DOHH2 (cell line): ENCODE results near the gene TANGO2.

Experiments
- H3F3A ChIP-seq: fragments of 200-600 bp; sonication (generic), shearing (Covaris generic); 2 replicates; pipeline ENCODE4 v1.6.0; 2016; ENCODE audit warnings: antibody characterized with exemption, mild to moderate bottlenecking; ENCODE audit not compliant: control insufficient read depth, insufficient read depth
- H3K27ac ChIP-seq: fragments of 200-600 bp; sonication (generic); 2 replicates; pipeline ENCODE4 v1.5.1; 2014; ENCODE audit warnings: low read depth, mild to moderate bottlenecking, low read length, moderate library complexity
- H3K27me3 ChIP-seq: fragments of 200-600 bp; sonication (generic); 2 replicates; pipeline ENCODE4 v1.6.1; 2014; ENCODE audit warnings: mild to moderate bottlenecking, low read length, mixed read lengths; ENCODE audit not compliant: control insufficient read depth
- H3K36me3 ChIP-seq: fragments of 200-600 bp; sonication (generic); 2 replicates; pipeline ENCODE4 v1.6.1; 2014; ENCODE audit warnings: mild to moderate bottlenecking, low read length, moderate library complexity, mixed read lengths; ENCODE audit not compliant: control insufficient read depth
- H3K4me1 ChIP-seq: fragments of 200-600 bp; sonication (generic); 2 replicates; pipeline ENCODE4 v1.6.1; 2014; ENCODE audit warnings: mild to moderate bottlenecking, low read length, mixed read lengths; ENCODE audit not compliant: control insufficient read depth
- H3K4me2 ChIP-seq: fragments of 200-600 bp; sonication (generic); 2 replicates; pipeline ENCODE4 v1.6.0; 2014; ENCODE audit warnings: mild to moderate bottlenecking, low read length, moderate library complexity
- H3K4me3 ChIP-seq: fragments of 200-600 bp; sonication (generic); 2 replicates; pipeline ENCODE4 v1.5.1; 2014; ENCODE audit warnings: mild to moderate bottlenecking, low read length, mixed read lengths
- H3K79me2 ChIP-seq: fragments of 200-600 bp; sonication (generic); 2 replicates; pipeline ENCODE4 v1.6.1; 2014; ENCODE audit warnings: mild to moderate bottlenecking, low read length, mixed read lengths; ENCODE audit not compliant: control insufficient read depth
- H3K9me2 ChIP-seq: fragments of 200-600 bp; sonication (generic); replicated peaks from 2 replicates; pipeline ENCODE4 v1.6.1; 2014; ENCODE audit warnings: mild to moderate bottlenecking, low read length, mixed read lengths; ENCODE audit not compliant: control insufficient read depth
- H3K9me3 ChIP-seq: fragments of 200-600 bp; sonication (generic); 2 replicates; pipeline ENCODE4 v1.6.1; 2014; ENCODE audit warnings: antibody characterized with exemption, low read length, mixed read lengths; ENCODE audit not compliant: control insufficient read depth, insufficient read depth
- H4K20me1 ChIP-seq: fragments of 200-600 bp; sonication (generic); 2 replicates; pipeline ENCODE4 v1.6.0; 2014; ENCODE audit warnings: low read depth, mild to moderate bottlenecking, antibody characterized with exemption, low read length, moderate library complexity; ENCODE audit not compliant: control insufficient read depth, insufficient read depth
- CTCF ChIP-seq: fragments of 200-600 bp; sonication (generic); IDR thresholded peaks from one replicate; pipeline ENCODE4 v1.5.1; 2014; ENCODE audit warnings: antibody characterized with exemption, mild to moderate bottlenecking, low read depth, low read length; ENCODE audit not compliant: poor library complexity, severe bottlenecking
- EZH2phosphoT487 ChIP-seq: fragments of 200-600 bp; sonication (generic); IDR thresholded peaks from 2 replicates; pipeline ENCODE4 v1.6.1; 2017; ENCODE audit warnings: borderline replicate concordance, mild to moderate bottlenecking, antibody characterized with exemption, low read length, moderate library complexity, mixed read lengths

The TANGO2 gene

GRCh38 chr22:20086763-20087162 lies 65.9 kb downstream of the TANGO2 start:
- Histone ChIP-seq H4K20me1 (peaks cover 21% of the 10 kb centered on the region; the same call in 1 of the 2 replicates), H3K36me3 (peaks cover 85% of the 10 kb centered on the region), H3F3A (no peaks in the 10 kb centered on the region), H3K27ac (no peak overlapping the region), H3K9me3 (no peaks in the 10 kb centered on the region), H3K4me3 (no peak overlapping the region), H3K9me2 (no peaks in the 10 kb centered on the region), H3K79me2 (peaks cover 76% of the 10 kb centered on the region), H3K4me2 (no peak overlapping the region), H3K4me1 (peaks cover 29% of the 10 kb centered on the region), H3K27me3 (no peaks in the 10 kb centered on the region)
- TF ChIP-seq CTCF (no peak), EZH2phosphoT487 (no peak)

GRCh38 chr22:20087319-20088262 lies 66.7 kb downstream of the TANGO2 start:
- Histone ChIP-seq H3F3A (no peaks in the 10 kb centered on the region), H3K9me2 (no peaks in the 10 kb centered on the region), H3K27me3 (no peaks in the 10 kb centered on the region), H4K20me1 (peaks cover 21% of the 10 kb centered on the region; the same call in 1 of the 2 replicates), H3K79me2 (peaks cover 68% of the 10 kb centered on the region), H3K27ac (no peak overlapping the region), H3K36me3 (peaks cover 93% of the 10 kb centered on the region), H3K4me1 (peaks cover 26% of the 10 kb centered on the region), H3K9me3 (no peaks in the 10 kb centered on the region), H3K4me3 (no peak overlapping the region), H3K4me2 (no peak overlapping the region)
- TF ChIP-seq CTCF (no peak), EZH2phosphoT487 (no peak)

GRCh38 chr22:20088263-20088648 lies 67.3 kb downstream of the TANGO2 start:
- Histone ChIP-seq H3K79me2 (peaks cover 61% of the 10 kb centered on the region), H3F3A (no peaks in the 10 kb centered on the region), H3K27me3 (no peaks in the 10 kb centered on the region), H4K20me1 (peaks cover 16% of the 10 kb centered on the region; the same call in 1 of the 2 replicates), H3K27ac (no peak overlapping the region), H3K4me3 (no peak overlapping the region), H3K36me3 (peaks cover 94% of the 10 kb centered on the region), H3K9me2 (no peaks in the 10 kb centered on the region), H3K9me3 (no peaks in the 10 kb centered on the region), H3K4me1 (peaks cover 19% of the 10 kb centered on the region), H3K4me2 (no peak overlapping the region)
- TF ChIP-seq EZH2phosphoT487 (no peak), CTCF (no peak)
